Activated T-helper 17 cell treated with anti-CD3 and anti-CD28 coated beads, Interleukin-2, amount 50 U/mL, for 72 hours (primary cell): ENCODE data around the gene NPDC1. TPM values are rescaled to one million over a fixed set of nuclear protein-coding genes. Genes with fewer than 3 reads are reported as not detected.
A peak's percentile ranks its signal among the peaks of the same experiment; 100 is the strongest.

Experiments used
- ATAC-seq: fragments of 150-1000 bp; cut with Tn5 transposase; replicated peaks from 2 replicates; pipeline ENCODE4 v1.10.0; 2021; ENCODE audit warnings: mild to moderate bottlenecking, moderate library complexity
- H3K27ac Mint-ChIP-seq: one replicate; pipeline ENCODE4 v1.8.0; 2022; ENCODE audit warnings: mixed read lengths
- H3K27me3 Mint-ChIP-seq: one replicate; pipeline ENCODE4 v1.8.0; 2022; ENCODE audit warnings: mixed read lengths
- H3K36me3 Mint-ChIP-seq: one replicate; pipeline ENCODE4 v1.8.0; 2022; ENCODE audit warnings: low read depth, mild to moderate bottlenecking, mixed read lengths
- H3K4me1 Mint-ChIP-seq: one replicate; pipeline ENCODE4 v1.8.0; 2022; ENCODE audit warnings: mixed read lengths
- H3K4me3 Mint-ChIP-seq: one replicate; pipeline ENCODE4 v1.8.0; 2022; ENCODE audit warnings: mild to moderate bottlenecking, mixed read lengths
- H3K9me3 Mint-ChIP-seq: one replicate; pipeline ENCODE4 v1.8.0; 2022; ENCODE audit warnings: mixed read lengths
- total RNA-seq, 2 donors: library from RNA; stranded (reverse); gene quantifications; one replicate each; pipeline ENCODE4 v1.2.3, GENCODE V29; 2022

The NPDC1 gene
- total RNA-seq, 2 donors from 2014 or later = 66.3 to 96.1 TPM

DNA sequence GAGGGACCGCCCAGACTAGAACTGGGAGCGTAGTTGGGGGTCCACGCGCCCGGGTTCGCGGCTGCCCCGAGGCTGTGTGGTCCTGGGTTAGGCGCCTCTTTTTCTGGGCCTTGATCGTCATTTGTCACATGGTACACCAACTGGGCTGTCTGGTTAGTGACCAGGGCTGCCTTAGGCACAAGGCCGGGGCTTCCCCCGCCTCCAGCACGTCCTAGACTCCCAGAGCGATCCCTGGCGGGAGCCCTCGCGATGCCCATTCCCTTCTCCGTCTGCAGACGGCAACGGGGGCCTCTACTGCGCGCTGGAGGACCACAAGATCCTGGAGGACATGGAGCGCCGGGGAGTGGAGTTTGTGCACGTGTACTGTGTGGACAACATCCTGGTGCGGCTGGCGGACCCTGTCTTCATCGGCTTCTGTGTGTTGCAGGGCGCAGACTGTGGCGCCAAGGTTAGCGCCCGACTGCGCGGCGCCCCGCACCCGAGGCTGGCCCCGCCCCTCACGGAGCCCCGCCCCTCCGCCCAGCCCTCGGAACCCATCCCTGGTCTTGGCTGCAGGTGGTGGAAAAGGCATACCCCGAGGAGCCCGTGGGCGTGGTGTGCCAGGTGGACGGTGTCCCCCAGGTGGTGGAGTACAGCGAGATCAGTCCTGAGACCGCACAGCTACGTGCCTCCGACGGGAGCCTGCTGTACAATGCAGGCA is 32.9 kb upstream of the NPDC1 start:
- H3K27ac Mint-ChIP-seq = no peak overlapping the region
- H3K27me3 Mint-ChIP-seq = no peaks in the 10 kb centered on the region
- peak overlapping the region; percentile 53 for H3K4me3 Mint-ChIP-seq
- H3K4me1 Mint-ChIP-seq = peaks cover 6% of the 10 kb centered on the region
- ATAC-seq = no peak
- H3K36me3 Mint-ChIP-seq = peaks cover 39% of the 10 kb centered on the region
- H3K9me3 Mint-ChIP-seq = no peaks in the 10 kb centered on the region

GRCh38 chr9:137077758-137078693 is 32.0 kb upstream of the NPDC1 start:
- H3K9me3 Mint-ChIP-seq = no peaks in the 10 kb centered on the region
- H3K27me3 Mint-ChIP-seq = no peaks in the 10 kb centered on the region
- peak overlapping the region; percentile 53 for H3K4me3 Mint-ChIP-seq
- H3K36me3 Mint-ChIP-seq = peaks cover 32% of the 10 kb centered on the region
- H3K4me1 Mint-ChIP-seq = no peaks in the 10 kb centered on the region
- no peak overlapping the region for H3K27ac Mint-ChIP-seq
- ATAC-seq = peak; percentile 45

- Mint-ChIP-seq H3K27ac (no peak within 1 kb of the TSS), H3K4me3 (peak within 1 kb of the TSS; percentile 61), H3K36me3 (peaks cover 29% of the 10 kb centered on the region), H3K27me3 (no peaks in the 10 kb centered on the region), H3K9me3 (no peaks in the 10 kb centered on the region), H3K4me1 (no peaks in the 10 kb centered on the region)
- ATAC-seq = peak; percentile 86
These were observed 31.2 kb upstream of the NPDC1 start, which contains the start of gene UAP1L1 for GRCh38 chr9:137077010-137077747. TSS of gene UAP1L1 (plus strand) at chr9:137077517. CDS start at chr9:137077533, 16 bp downstream.

DNA sequence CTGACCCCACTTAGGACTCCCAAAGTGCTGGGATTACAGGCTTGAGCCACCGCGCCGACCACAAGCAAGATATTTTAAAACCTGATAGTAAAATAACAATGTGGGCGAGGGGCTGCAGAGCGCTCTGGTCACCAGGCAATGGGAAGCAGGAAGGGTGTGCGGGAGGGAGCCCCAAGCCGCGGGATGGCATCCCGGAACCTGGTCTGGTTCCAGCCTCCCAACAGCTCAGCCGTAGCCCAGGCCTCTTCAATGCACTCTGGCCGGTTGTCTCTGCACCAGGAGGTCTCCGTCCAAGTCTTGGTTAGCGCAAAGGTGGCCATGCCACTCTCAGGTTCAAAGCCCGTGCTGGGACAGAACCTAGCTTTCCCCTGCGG is 30.6 kb upstream of the NPDC1 start:
- Mint-ChIP-seq H3K27me3 (no peaks in the 10 kb centered on the region), H3K4me1 (no peaks in the 10 kb centered on the region), H3K9me3 (no peaks in the 10 kb centered on the region), H3K36me3 (peaks cover 24% of the 10 kb centered on the region), H3K27ac (no peak overlapping the region), H3K4me3 (peak overlapping the region; percentile 61)
- ATAC-seq = no peak

DNA sequence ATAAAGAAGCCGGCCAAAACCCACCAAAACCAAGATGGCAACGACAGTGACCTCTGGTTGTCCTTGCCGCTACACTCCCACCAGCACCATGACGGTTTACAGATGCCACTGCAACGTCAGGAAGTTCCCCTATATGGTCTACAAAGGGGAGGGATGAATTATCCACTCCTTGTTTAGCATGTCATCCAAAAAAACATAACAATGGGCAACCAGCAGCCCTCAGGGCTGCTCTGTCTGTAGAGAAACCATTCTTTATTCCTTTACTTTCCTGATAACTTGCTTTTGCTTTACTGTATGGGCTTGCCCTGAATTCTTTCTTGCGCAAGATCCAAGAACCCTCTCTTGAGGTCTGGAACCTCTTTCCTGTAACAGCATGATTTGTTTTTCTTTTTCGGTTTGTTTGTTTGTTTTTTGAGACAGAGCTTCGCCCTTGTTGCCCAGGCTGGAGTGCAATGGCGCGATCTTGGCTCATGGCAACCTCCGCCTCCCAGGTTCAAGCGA is 29.3 kb upstream of the NPDC1 start:
- ATAC-seq = no peak
- H3K36me3 Mint-ChIP-seq = peaks cover 20% of the 10 kb centered on the region
- H3K4me3 Mint-ChIP-seq = no peak overlapping the region
- H3K27me3 Mint-ChIP-seq = no peaks in the 10 kb centered on the region
- peaks cover 7% of the 10 kb centered on the region for H3K4me1 Mint-ChIP-seq
- no peak overlapping the region for H3K27ac Mint-ChIP-seq
- no peaks in the 10 kb centered on the region for H3K9me3 Mint-ChIP-seq

DNA sequence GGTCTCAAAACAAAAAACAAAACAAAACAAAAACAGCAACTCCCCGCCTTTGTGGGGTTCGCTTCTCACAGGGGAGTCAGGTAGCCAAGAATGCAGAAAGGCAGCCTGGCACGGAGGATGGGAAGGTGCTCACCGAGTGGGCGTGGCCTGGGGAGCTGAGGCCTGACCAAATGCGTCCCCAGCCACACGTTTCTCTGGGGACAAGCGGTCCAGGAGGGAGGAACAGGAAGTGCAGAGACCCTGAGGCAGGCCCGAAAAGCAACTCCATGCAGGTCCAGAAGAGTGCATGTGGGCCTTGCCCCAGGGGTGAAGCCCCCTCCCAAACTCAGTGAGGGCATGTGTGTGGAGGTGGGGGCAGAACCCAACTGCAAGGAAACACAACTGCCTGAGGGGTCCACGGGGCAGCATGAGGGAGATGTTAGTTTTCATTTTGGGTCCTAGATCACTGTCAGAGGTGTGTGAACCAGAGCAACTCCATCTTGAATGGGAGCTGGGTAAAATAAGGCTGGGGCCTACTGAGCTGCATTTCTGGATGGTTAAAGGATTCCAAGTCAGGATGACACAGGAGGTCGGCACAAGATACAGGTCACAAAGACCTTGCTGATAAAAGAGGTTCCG is 28.8 kb upstream of the NPDC1 start:
- Mint-ChIP-seq H3K27ac (no peak overlapping the region), H3K9me3 (no peaks in the 10 kb centered on the region), H3K36me3 (peaks cover 15% of the 10 kb centered on the region), H3K4me3 (no peak overlapping the region), H3K27me3 (no peaks in the 10 kb centered on the region), H3K4me1 (peaks cover 7% of the 10 kb centered on the region)
- ATAC-seq = no peak

- H3K4me3 Mint-ChIP-seq = no peak overlapping the region
- H3K27ac Mint-ChIP-seq = no peak overlapping the region
- no peaks in the 10 kb centered on the region for H3K27me3 Mint-ChIP-seq
- H3K9me3 Mint-ChIP-seq = no peaks in the 10 kb centered on the region
- H3K36me3 Mint-ChIP-seq = peaks cover 8% of the 10 kb centered on the region
- ATAC-seq = no peak
- H3K4me1 Mint-ChIP-seq = peaks cover 7% of the 10 kb centered on the region
These were observed 28.0 kb upstream of the NPDC1 start for GRCh38 chr9:137073992-137074399.

DNA sequence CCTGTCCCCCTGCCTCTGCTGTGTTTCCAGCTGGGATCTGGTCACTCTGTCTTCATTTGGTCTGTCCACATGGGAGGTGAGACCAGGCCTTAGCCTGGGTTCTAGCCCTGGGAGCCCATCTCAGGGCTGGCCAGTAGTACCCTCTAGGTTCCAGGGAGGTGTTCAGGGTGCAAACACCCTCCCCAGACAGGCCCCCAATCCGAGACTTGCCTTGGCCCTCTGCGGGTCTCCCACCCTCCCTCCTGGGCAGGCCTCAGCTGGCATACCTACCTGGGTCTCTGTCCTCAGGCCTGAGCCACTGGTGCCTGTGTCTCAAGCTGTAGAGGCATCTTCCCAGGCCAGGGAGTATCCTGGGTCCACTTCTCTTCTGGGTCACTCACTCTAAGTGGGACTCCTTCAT is 25.3 kb upstream of the NPDC1 start:
- ATAC-seq = no peak
- H3K27me3 Mint-ChIP-seq = no peaks in the 10 kb centered on the region
- H3K27ac Mint-ChIP-seq = peak overlapping the region; percentile 64
- no peaks in the 10 kb centered on the region for H3K9me3 Mint-ChIP-seq
- peaks cover 5% of the 10 kb centered on the region for H3K36me3 Mint-ChIP-seq
- peaks cover 12% of the 10 kb centered on the region for H3K4me1 Mint-ChIP-seq
- H3K4me3 Mint-ChIP-seq = peak overlapping the region; percentile 87

- Mint-ChIP-seq H3K9me3 (no peaks in the 10 kb centered on the region), H3K27me3 (no peaks in the 10 kb centered on the region), H3K4me3 (peak overlapping the region; percentile 87), H3K4me1 (peaks cover 12% of the 10 kb centered on the region), H3K27ac (peak overlapping the region; percentile 64), H3K36me3 (peaks cover 5% of the 10 kb centered on the region)
- ATAC-seq = no peak
These were observed 24.9 kb upstream of the NPDC1 start for GRCh38 chr9:137070906-137071275.

DNA sequence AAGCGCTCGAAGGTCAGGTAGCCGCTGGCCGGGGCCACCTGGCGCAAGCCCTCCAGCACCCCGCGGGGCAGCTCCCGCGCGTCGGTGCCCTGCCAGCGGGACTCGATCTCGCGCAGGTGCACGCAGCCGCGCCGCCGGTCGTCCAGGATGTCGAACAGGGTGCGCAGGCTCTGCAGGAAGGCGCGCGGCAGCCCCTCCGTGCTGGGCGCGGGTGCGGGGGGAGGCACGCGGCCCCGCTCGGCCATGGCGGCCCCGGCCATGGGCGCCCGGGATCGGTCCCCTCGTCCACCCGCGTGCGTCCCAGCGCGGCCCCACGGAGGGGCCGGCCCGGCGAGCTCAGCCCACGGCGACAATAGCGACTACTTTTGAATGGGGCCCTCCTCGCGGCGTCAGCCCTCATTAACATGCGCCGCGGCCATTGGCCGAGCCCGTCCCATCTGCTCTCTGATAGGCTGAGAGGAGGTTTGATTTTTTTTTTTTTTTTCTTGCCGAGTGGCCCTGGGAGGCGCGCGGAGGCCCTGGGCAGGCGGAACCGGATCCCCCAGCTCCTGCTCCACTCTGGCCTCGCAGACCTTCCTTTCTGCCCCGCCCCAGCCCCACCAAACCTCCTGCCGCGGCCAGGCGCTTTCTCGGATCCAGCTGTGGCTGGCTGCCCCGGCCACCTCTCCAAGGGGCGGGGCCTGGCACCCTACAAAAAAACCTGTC is 24.4 kb upstream of the NPDC1 start, which contains the start of gene SAPCD2:
SAPCD2 (minus strand) TSS at position 357 of the 705 bp plus-strand sequence; CDS start at position 260, 97 bp downstream.
- peak within 1 kb of the TSS; percentile 87 for H3K4me3 Mint-ChIP-seq
- no peaks in the 10 kb centered on the region for H3K9me3 Mint-ChIP-seq
- H3K36me3 Mint-ChIP-seq = peaks cover 5% of the 10 kb centered on the region
- peak; percentile 97 for ATAC-seq
- peaks cover 12% of the 10 kb centered on the region for H3K4me1 Mint-ChIP-seq
- H3K27me3 Mint-ChIP-seq = no peaks in the 10 kb centered on the region
- H3K27ac Mint-ChIP-seq = peak within 1 kb of the TSS; percentile 64

DNA sequence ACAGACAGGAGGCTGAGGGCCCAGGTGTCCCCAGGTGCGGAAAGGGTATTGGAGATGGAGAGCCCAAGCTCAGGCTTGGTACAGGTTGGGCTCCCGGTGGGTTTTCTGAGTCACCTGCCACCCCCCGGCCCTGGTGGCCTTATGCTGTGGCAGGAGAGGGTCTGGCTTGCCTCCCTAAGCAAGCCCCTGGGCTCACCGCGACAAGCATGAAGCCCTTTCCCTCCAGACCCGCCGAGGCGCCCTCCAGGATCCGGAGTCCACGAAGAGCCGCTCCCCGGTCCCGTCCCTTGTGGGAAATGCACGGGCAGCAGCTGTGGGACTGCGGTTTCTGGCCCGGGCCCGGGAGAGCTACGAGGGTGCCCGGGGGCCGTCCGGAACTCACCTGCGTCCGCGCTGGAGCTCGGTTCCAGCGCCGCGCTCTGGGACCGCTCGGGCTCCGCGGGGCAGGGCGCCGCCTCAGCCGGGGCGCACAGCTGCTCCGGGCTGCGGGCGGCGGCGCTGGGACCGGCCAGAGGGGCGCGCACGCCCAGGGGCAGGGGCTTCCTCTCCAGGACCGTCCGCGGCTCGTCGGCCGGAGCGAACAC is 23.6 kb upstream of the NPDC1 start:
- Mint-ChIP-seq H3K4me1 (peaks cover 12% of the 10 kb centered on the region), H3K36me3 (peaks cover 5% of the 10 kb centered on the region), H3K27me3 (no peaks in the 10 kb centered on the region), H3K9me3 (no peaks in the 10 kb centered on the region), H3K4me3 (peak overlapping the region; percentile 41), H3K27ac (no peak overlapping the region)
- no peak for ATAC-seq

GRCh38 chr9:137068539-137069507 is 22.8 kb upstream of the NPDC1 start:
- Mint-ChIP-seq H3K27me3 (no peaks in the 10 kb centered on the region), H3K27ac (no peak overlapping the region), H3K36me3 (peaks cover 5% of the 10 kb centered on the region), H3K9me3 (no peaks in the 10 kb centered on the region), H3K4me1 (peaks cover 12% of the 10 kb centered on the region), H3K4me3 (peak overlapping the region; percentile 65)
- no peak for ATAC-seq
